HepG2 (cell line): ENCODE results near the gene ZC3H8.

ENCODE experiments used
- BRD4 ChIP-seq: sonication (generic); formaldehyde crosslinking; IDR thresholded peaks from 2 replicates; pipeline ENCODE4 v1.4.0; 2020; ENCODE audit warnings: missing genetic modification reagents
- ESRRA ChIP-seq: sonication (generic); formaldehyde crosslinking; IDR thresholded peaks from 2 replicates; pipeline ENCODE4 v1.5.1; 2020; ENCODE audit warnings: mild to moderate bottlenecking, low read depth, missing genetic modification reagents
- EZH2 ChIP-seq: conservative IDR thresholded peaks from 2 replicates; pipeline ENCODE4 v1.6.1; 2012; ENCODE audit warnings: mild to moderate bottlenecking, low read depth, low read length, moderate library complexity
- HDAC2 ChIP-seq: sonication (generic); formaldehyde crosslinking; IDR thresholded peaks from 2 replicates; pipeline ENCODE4 v1.4.0; 2020; ENCODE audit warnings: missing genetic modification reagents
- PCBP1 ChIP-seq: fragments of 200-400 bp; formaldehyde crosslinking; IDR thresholded peaks from 2 replicates; pipeline ENCODE4 v1.6.1; 2017; ENCODE audit warnings: mild to moderate bottlenecking, low read depth, low read length, borderline replicate concordance
- PCBP2 ChIP-seq: fragments of 200-400 bp; formaldehyde crosslinking; optimal IDR thresholded peaks from 2 replicates; pipeline ENCODE3; 2018; ENCODE audit warnings: low read length, low read depth; ENCODE audit not compliant: poor library complexity, severe bottlenecking
- RAD21 ChIP-seq: fragments of 450-650 bp; formaldehyde crosslinking; IDR thresholded peaks from 2 replicates; pipeline ENCODE4 v1.5.0; 2020; ENCODE audit warnings: mild to moderate bottlenecking
- SOX13 ChIP-seq, 3 experiments: fragments of 450-650 bp in 1 of 3; sonication (generic) in 1 of 3; formaldehyde crosslinking in 1 of 3; IDR thresholded peaks in 2 of 3; conservative IDR thresholded peaks in 1 of 3; 2 replicates each; pipeline versions ENCODE4 v1.5.0 to v1.6.1; 2016 to 2020; ENCODE audit warnings: antibody characterized with exemption in 1 of 3, mild to moderate bottlenecking in 1 of 3, missing compliant biosample characterization in 1 of 3, missing genetic modification reagents in 1 of 3, moderate library complexity in 1 of 3
- ZKSCAN1 ChIP-seq: fragments of 150-350 bp; IDR thresholded peaks from 2 replicates; pipeline ENCODE4 v1.6.1; 2014; ENCODE audit warnings: low read length
- ZNF232 ChIP-seq: sonication (generic); formaldehyde crosslinking; IDR thresholded peaks from 2 replicates; pipeline ENCODE4 v1.4.0; 2020; ENCODE audit warnings: missing genetic modification reagents, borderline replicate concordance
- ZNF274 ChIP-seq: sonication (generic); formaldehyde crosslinking; IDR thresholded peaks from 2 replicates; pipeline ENCODE4 v1.5.1; 2020; ENCODE audit warnings: mild to moderate bottlenecking, missing genetic modification reagents
- TF ChIP-seq, protein P1 (sequence below): sonication (generic); formaldehyde crosslinking; IDR thresholded peaks from 2 replicates; pipeline ENCODE4 v1.5.0; 2020; ENCODE audit warnings: mild to moderate bottlenecking, missing genetic modification reagents, moderate library complexity
- TF ChIP-seq, protein P2 (sequence below): sonication (generic); formaldehyde crosslinking; conservative IDR thresholded peaks from 2 replicates; pipeline ENCODE4 v1.4.0; 2020; ENCODE audit warnings: missing genetic modification reagents

DNA sequence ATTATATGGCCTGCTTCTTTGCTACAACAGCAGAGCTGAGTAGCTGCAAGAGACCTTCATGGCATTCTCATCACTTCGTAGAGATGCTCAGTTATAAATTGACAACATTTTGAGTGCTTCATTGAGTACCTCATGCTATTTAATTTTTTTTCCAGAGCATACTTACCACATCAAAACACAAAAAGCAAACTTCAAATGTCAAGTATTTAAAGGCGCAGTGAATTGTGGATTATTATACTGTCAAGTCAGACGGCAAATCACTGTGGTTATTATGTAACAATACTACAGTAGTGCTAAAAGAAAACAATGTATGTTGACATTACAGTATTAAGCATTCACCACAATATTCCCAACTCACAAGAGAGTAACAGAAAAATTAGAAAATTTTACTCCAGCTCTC is 12.5 kb downstream of the ZC3H8 start:
- no peak for TF ChIP-seq BRD4 (CRISPR knock-in tag)
- TF ChIP-seq, protein P1, sequence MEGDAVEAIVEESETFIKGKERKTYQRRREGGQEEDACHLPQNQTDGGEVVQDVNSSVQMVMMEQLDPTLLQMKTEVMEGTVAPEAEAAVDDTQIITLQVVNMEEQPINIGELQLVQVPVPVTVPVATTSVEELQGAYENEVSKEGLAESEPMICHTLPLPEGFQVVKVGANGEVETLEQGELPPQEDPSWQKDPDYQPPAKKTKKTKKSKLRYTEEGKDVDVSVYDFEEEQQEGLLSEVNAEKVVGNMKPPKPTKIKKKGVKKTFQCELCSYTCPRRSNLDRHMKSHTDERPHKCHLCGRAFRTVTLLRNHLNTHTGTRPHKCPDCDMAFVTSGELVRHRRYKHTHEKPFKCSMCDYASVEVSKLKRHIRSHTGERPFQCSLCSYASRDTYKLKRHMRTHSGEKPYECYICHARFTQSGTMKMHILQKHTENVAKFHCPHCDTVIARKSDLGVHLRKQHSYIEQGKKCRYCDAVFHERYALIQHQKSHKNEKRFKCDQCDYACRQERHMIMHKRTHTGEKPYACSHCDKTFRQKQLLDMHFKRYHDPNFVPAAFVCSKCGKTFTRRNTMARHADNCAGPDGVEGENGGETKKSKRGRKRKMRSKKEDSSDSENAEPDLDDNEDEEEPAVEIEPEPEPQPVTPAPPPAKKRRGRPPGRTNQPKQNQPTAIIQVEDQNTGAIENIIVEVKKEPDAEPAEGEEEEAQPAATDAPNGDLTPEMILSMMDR (CRISPR knock-in tag), result no peak
- no peak for TF ChIP-seq ZNF274 (CRISPR knock-in tag)
- TF ChIP-seq, protein P2, sequence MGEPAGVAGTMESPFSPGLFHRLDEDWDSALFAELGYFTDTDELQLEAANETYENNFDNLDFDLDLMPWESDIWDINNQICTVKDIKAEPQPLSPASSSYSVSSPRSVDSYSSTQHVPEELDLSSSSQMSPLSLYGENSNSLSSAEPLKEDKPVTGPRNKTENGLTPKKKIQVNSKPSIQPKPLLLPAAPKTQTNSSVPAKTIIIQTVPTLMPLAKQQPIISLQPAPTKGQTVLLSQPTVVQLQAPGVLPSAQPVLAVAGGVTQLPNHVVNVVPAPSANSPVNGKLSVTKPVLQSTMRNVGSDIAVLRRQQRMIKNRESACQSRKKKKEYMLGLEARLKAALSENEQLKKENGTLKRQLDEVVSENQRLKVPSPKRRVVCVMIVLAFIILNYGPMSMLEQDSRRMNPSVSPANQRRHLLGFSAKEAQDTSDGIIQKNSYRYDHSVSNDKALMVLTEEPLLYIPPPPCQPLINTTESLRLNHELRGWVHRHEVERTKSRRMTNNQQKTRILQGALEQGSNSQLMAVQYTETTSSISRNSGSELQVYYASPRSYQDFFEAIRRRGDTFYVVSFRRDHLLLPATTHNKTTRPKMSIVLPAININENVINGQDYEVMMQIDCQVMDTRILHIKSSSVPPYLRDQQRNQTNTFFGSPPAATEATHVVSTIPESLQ (CRISPR knock-in tag), result no peak
- no peak for TF ChIP-seq ZKSCAN1
- no peak for TF ChIP-seq ESRRA (CRISPR knock-in tag)
- TF ChIP-seq SOX13 (IDR thresholded peaks at IDR 0.05), result no peak
- TF ChIP-seq SOX13 (CRISPR knock-in tag; conservative IDR thresholded peaks at IDR 0.05 in 1 of 2, IDR thresholded peaks at IDR 0.05 in 1 of 2), result no peak
- TF ChIP-seq RAD21, result no peak
- TF ChIP-seq PCBP1, result no peak
- no peak for TF ChIP-seq ZNF232 (CRISPR knock-in tag)
- no peak for TF ChIP-seq PCBP2
- no peak for TF ChIP-seq HDAC2 (CRISPR knock-in tag)
- no peak for TF ChIP-seq EZH2
